ENCODE measurements around the gene GP1BA. TPM values are rescaled to one million over a fixed set of nuclear protein-coding genes. Genes with fewer than 3 reads are reported as not detected.
A peak's percentile ranks its signal among the peaks of the same experiment; 100 is the strongest.

Gene GP1BA
- total RNA-seq, 1 donor from 2014 or later, result 0.22 TPM

GRCh38 chr17:4944554-4945175, 12.6 kb downstream of the GP1BA start:
- H3K4me3 ChIP-seq, result peak overlapping the region; percentile 99
- H3K36me3 ChIP-seq, result peaks cover 51% of the 10 kb centered on the region
- H3K4me1 ChIP-seq, result peaks cover 89% of the 10 kb centered on the region
- H3K9me3 ChIP-seq (replicated peaks), result no peaks in the 10 kb centered on the region
- H3K27me3 ChIP-seq (ENCODE audit: low read depth), result no peaks in the 10 kb centered on the region
- DNase-seq, result no peak
- TF ChIP-seq CTCF (IDR thresholded peaks at IDR 0.05; ENCODE audit: borderline replicate concordance), result no peak
- H3K27ac ChIP-seq (replicated peaks), result peak overlapping the region; percentile 100
- intact Hi-C loops (cut with micrococcal nuclease), result no loop called here

- Histone ChIP-seq H3K4me1 (peaks cover 92% of the 10 kb centered on the region), H3K9me3 (replicated peaks) (no peaks in the 10 kb centered on the region), H3K4me3 (peak overlapping the region; percentile 99), H3K27ac (replicated peaks) (peak overlapping the region; percentile 100), H3K36me3 (peaks cover 51% of the 10 kb centered on the region), H3K27me3 (ENCODE audit: low read depth) (no peaks in the 10 kb centered on the region)
- peak; percentile 72 for DNase-seq
- intact Hi-C loops (cut with micrococcal nuclease), result no loop called here
- TF ChIP-seq CTCF (IDR thresholded peaks at IDR 0.05; ENCODE audit: borderline replicate concordance), result no peak
These were observed 13.3 kb downstream of the GP1BA start for GRCh38 chr17:4945176-4945943.

GRCh38 chr17:4945944-4946280, 13.8 kb downstream of the GP1BA start:
- Histone ChIP-seq H3K4me1 (peaks cover 92% of the 10 kb centered on the region), H3K4me3 (peak overlapping the region; percentile 99), H3K9me3 (replicated peaks) (no peaks in the 10 kb centered on the region), H3K36me3 (peaks cover 51% of the 10 kb centered on the region), H3K27ac (replicated peaks) (peak overlapping the region; percentile 100), H3K27me3 (ENCODE audit: low read depth) (no peaks in the 10 kb centered on the region)
- DNase-seq, result no peak
- intact Hi-C loops (cut with micrococcal nuclease), result no loop called here
- no peak for TF ChIP-seq CTCF (IDR thresholded peaks at IDR 0.05; ENCODE audit: borderline replicate concordance)

GRCh38 chr17:4946312-4946976, 14.4 kb downstream of the GP1BA start:
- Histone ChIP-seq H3K27me3 (ENCODE audit: low read depth) (no peaks in the 10 kb centered on the region), H3K36me3 (peaks cover 51% of the 10 kb centered on the region), H3K9me3 (replicated peaks) (no peaks in the 10 kb centered on the region), H3K4me1 (peaks cover 90% of the 10 kb centered on the region), H3K27ac (replicated peaks) (peak overlapping the region; percentile 100), H3K4me3 (peak overlapping the region; percentile 99)
- DNase-seq, result no peak
- intact Hi-C loops (cut with micrococcal nuclease), result no loop called here
- no peak for TF ChIP-seq CTCF (IDR thresholded peaks at IDR 0.05; ENCODE audit: borderline replicate concordance)

- Histone ChIP-seq H3K4me1 (peaks cover 84% of the 10 kb centered on the region), H3K36me3 (peaks cover 48% of the 10 kb centered on the region), H3K27me3 (ENCODE audit: low read depth) (no peaks in the 10 kb centered on the region), H3K9me3 (replicated peaks) (no peaks in the 10 kb centered on the region), H3K27ac (replicated peaks) (peak overlapping the region; percentile 100), H3K4me3 (peak overlapping the region; percentile 99)
- TF ChIP-seq CTCF (IDR thresholded peaks at IDR 0.05; ENCODE audit: borderline replicate concordance), result no peak
- intact Hi-C loops (cut with micrococcal nuclease), result no loop called here
- DNase-seq, result no peak
These were observed 14.9 kb downstream of the GP1BA start for GRCh38 chr17:4947010-4947410.

All from left ventricle myocardium inferior (tissue), 1 donor.